GM10266 (cell line): ENCODE results near the gene SLC26A11.

Source experiments
- DNase-seq: peaks from one replicate; pipeline ENCODE4 v3.0.0; 2012; ENCODE audit errors: extremely low spot score
- TF ChIP-seq, protein P1 (sequence below): IDR thresholded peaks from 2 replicates; pipeline ENCODE4 v1.5.1; 2012; ENCODE audit warnings: mild to moderate bottlenecking, low read depth; ENCODE audit not compliant: control insufficient read depth, insufficient read depth; ENCODE audit errors: missing control alignments

Gene SLC26A11

DNA sequence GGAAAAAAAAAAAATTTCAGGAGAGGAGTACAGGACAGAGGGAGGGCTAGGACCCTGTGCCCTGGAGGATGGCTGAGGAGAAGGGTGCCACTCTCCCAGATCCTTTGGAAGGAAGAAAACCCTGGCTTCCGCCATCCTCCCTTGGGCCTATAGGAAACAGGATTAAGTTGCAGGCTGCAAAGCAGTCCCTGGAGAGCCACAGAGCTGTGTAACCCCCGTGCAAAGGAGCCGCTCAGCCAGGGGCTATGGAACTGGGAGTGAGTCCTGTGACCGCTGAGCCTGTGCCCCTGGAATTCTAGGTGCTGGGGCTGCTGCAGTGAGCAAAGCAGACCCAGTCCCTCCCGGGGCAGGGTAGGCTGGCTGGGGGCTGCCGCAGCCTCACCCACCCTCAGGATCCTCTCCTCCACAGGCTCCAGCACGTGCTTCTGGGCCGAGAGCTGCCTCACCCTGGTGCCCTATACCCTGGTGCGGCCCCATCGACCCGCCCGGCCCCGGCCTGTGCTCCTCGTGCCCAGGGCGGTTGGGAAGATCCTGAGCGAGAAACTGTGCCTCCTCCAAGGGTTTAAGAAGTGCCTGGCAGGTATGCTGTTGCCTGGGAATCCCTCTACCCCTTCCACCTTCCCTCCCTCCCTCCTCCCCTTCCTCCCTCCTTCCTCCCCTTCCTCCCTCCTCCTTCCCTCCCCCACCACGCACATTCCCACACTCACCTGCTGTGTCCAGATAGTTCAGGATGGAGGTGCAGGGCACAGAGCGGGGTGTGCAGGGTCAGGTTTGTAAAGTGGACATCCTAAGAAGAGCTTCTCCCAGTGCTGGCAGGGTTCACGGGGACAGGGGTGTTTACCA lies 15.4 kb upstream of the SLC26A11 start:
- TF ChIP-seq, protein P1, sequence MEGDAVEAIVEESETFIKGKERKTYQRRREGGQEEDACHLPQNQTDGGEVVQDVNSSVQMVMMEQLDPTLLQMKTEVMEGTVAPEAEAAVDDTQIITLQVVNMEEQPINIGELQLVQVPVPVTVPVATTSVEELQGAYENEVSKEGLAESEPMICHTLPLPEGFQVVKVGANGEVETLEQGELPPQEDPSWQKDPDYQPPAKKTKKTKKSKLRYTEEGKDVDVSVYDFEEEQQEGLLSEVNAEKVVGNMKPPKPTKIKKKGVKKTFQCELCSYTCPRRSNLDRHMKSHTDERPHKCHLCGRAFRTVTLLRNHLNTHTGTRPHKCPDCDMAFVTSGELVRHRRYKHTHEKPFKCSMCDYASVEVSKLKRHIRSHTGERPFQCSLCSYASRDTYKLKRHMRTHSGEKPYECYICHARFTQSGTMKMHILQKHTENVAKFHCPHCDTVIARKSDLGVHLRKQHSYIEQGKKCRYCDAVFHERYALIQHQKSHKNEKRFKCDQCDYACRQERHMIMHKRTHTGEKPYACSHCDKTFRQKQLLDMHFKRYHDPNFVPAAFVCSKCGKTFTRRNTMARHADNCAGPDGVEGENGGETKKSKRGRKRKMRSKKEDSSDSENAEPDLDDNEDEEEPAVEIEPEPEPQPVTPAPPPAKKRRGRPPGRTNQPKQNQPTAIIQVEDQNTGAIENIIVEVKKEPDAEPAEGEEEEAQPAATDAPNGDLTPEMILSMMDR: no peak
- no peak for DNase-seq

DNA sequence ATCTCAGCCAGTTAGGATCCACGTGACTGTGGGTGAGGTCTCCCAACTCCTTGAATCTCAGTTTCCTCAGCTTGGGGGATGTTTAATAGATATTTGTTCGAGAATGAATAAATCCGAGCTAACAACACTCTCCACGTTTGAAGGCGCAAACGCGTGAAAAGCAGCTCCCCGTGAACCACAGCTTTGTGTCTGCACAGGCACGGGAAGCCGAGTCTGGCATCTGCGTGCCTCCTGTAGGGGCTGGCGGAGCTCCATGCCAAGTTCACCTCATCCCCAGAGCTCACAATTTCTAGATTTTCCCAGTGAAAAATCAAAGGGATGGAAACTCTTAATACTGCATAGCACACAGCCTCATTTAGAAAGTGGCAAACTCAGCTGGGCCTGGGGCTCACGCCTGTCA lies 14.4 kb upstream of the SLC26A11 start:
- TF ChIP-seq, protein P1: no peak
- no peak for DNase-seq

DNA sequence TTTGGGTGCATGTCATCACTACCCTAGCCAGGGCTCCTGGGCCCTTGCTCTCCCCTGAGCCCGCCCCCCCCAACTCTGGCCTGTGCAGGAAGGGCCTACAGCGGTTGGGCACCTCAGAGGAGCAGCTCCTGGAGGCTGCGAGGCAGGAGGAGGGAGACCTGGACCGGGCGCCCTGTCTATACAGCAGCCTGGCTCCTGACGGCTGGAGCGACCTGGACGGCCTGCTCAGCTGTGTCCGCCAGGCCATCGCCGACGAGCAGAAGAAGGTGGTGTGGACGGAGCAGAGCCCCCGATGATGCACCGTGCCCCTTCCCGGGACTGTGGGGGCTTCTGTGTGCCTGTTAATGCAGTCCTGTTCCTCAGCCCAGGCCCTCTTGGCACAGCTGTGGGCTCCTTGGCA lies 12.2 kb upstream of the SLC26A11 start:
- TF ChIP-seq, protein P1: no peak
- no peak for DNase-seq

DNA sequence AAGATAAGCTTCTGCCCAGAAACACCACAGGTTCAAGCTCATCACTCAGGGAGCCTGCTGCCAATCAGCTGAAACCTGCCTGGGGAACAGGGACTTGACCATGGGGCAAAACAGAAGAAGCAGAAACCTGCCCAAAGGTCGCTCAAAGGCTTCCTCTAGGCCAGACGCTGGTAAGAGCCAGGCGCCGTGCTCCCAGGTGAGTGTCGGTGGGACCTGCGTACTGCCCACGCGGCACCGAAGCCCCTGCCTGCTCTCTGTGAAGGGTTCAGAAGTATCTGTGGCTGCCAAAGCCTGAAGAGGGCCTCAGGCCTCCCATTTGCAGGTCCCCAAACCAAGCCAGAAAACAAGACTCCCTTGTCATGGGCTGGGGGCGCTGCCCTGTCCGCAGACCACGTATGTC lies 10.5 kb upstream of the SLC26A11 start:
- TF ChIP-seq, protein P1: no peak
- no peak for DNase-seq

DNA sequence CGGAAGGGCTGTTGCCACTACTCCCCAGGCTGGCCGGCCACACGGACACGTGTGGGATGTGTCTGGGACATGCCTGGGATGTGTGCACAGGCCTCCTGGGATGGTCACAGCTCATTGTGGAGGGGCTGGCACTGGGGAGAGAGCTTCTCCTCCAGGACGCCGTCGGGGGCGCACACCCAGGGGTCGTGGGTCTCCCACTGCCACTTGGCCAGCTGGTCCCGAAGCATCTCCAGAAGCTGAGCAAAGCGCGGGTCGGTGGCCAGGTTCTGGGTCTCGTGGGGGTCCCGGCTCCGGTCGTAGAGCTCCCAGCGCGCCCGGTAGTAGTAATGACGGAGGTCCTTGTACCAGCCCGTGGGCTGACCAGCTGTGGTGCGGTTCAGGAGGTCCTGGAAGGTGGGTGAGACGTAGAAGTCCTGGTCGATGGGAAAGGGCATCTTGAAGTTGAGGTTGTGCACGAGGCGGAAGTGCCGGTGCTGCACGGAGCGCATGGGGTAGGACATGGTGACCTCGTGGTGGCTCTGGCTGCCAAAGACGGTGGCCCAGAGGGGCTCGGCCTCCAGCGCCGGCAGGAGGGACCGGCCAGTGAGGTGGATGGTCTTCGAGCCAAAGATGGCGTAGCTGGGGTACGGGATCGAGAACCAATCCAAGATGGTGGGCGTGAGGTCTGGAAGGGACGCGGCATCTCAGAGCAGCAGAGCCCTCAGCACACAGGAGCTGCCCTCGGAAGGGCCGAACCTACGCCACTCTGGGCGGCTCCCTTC lies 9.7 kb upstream of the SLC26A11 start:
- TF ChIP-seq, protein P1: no peak
- no peak for DNase-seq

DNA sequence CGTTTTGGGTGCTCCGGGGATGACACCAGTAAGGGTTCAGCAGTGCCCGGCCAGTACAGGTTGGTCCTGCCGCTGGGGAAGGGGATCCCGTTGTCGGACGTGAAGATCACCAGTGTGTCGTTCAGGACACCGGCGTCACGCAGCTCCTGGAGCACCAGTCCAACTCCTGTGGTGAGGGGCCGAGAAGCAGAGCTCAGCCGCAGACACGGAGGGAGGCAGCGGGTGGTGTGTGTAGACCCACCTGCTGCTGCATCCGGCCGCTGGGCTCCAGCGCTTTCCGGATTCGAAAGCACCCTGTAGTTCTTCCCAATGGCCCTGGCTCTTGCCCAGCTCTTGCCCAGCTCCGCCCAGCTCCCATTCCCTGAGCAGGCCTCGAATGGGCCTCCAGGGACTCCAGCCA lies 8.1 kb upstream of the SLC26A11 start:
- TF ChIP-seq, protein P1: no peak
- DNase-seq: no peak

DNA sequence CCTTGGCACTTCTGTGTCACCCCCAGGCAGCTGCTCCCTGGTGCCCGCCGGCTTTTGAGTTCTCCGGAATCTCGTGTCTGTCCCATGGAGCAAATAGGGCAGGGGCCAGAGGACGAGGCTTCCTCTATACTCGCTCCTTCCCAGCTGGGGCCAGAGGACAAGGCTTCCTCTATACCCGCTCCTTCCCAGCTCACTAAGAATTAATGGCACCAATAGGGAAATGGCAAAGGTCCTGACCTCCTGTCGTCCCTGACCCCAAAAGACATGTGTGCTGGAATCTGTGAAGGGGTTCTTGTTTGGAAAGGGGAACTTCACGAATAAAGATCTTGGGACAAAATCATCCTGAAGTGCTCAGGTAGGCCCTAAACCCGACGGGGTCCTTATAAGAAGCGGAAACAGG lies 7.7 kb upstream of the SLC26A11 start:
- no peak for DNase-seq
- TF ChIP-seq, protein P1: no peak
